GM23338 (cell line): ENCODE results near the gene AFAP1L1. TPM values are rescaled to one million over a fixed set of nuclear protein-coding genes. Genes with fewer than 3 reads are reported as not detected.

Experiments
- ATAC-seq: fragments of 200-7000 bp; cut with Tn5 transposase; 3 replicates; pipeline ENCODE4 v1.9.1; 2020
- DNase-seq: peaks from one replicate; pipeline ENCODE4 v3.0.0-alpha.2; 2015; ENCODE audit warnings: low spot score
- H2AFZ ChIP-seq: fragments of 200-600 bp; sonication (generic); 2 replicates; pipeline ENCODE4 v1.8.0; 2016; ENCODE audit warnings: antibody characterized with exemption, mild to moderate bottlenecking, moderate library complexity
- H3F3A ChIP-seq: fragments of 200-600 bp; sonication (generic); replicated peaks from 2 replicates; pipeline ENCODE4 v1.8.0; 2017; ENCODE audit warnings: antibody characterized with exemption, mixed run types, low read depth
- H3K27ac ChIP-seq: fragments of 200-600 bp; sonication (generic); 2 replicates; pipeline ENCODE4 v1.6.1; 2016; ENCODE audit warnings: low read depth
- H3K27me3 ChIP-seq: fragments of 200-600 bp; sonication (generic); 2 replicates; pipeline ENCODE4 v1.8.0; 2016; ENCODE audit warnings: mild to moderate bottlenecking, mixed run types, moderate library complexity; ENCODE audit not compliant: insufficient read depth
- H3K36me3 ChIP-seq: fragments of 200-600 bp; sonication (generic); 2 replicates; pipeline ENCODE4 v1.8.0; 2016; ENCODE audit warnings: mild to moderate bottlenecking; ENCODE audit not compliant: insufficient read depth
- H3K4me1 ChIP-seq: fragments of 200-600 bp; sonication (generic); 2 replicates; pipeline ENCODE4 v1.8.0; 2016; ENCODE audit warnings: mild to moderate bottlenecking, moderate library complexity; ENCODE audit not compliant: insufficient read depth
- H3K4me2 ChIP-seq: fragments of 200-600 bp; sonication (generic); 2 replicates; pipeline ENCODE4 v1.7.1; 2017; ENCODE audit warnings: mixed run types
- H3K4me3 ChIP-seq: fragments of 200-600 bp; sonication (generic); 2 replicates; pipeline ENCODE4 v1.6.1; 2016; ENCODE audit warnings: mixed run types
- H3K79me2 ChIP-seq: fragments of 200-600 bp; sonication (generic); replicated peaks from 2 replicates; pipeline ENCODE4 v1.8.0; 2017; ENCODE audit warnings: mild to moderate bottlenecking; ENCODE audit not compliant: insufficient read depth
- H3K9me2 ChIP-seq: fragments of 200-600 bp; sonication (generic); 2 replicates; pipeline ENCODE4 v1.8.0; 2017; ENCODE audit not compliant: insufficient read depth
- H4K20me1 ChIP-seq: fragments of 200-600 bp; sonication (generic); replicated peaks from 2 replicates; pipeline ENCODE4 v1.8.0; 2017; ENCODE audit warnings: mild to moderate bottlenecking; ENCODE audit not compliant: insufficient read depth
- H3K27ac Mint-ChIP-seq: 2 replicates; pipeline ENCODE4 v1.8.0; 2020; ENCODE audit warnings: inconsistent platforms, mild to moderate bottlenecking, moderate library complexity, mixed read lengths
- H3K27me3 Mint-ChIP-seq: 3 replicates; pipeline ENCODE4 v1.8.0; 2022; ENCODE audit warnings: low read depth, mild to moderate bottlenecking, moderate library complexity, mixed read lengths, inconsistent platforms; ENCODE audit not compliant: insufficient read depth, poor library complexity
- H3K36me3 Mint-ChIP-seq: 3 replicates; pipeline ENCODE4 v1.8.0; 2021; ENCODE audit warnings: low read depth, mild to moderate bottlenecking, inconsistent platforms, moderate library complexity, mixed read lengths
- H3K4me1 Mint-ChIP-seq: 3 replicates; pipeline ENCODE4 v1.8.0; 2020; ENCODE audit warnings: mild to moderate bottlenecking, inconsistent platforms, mixed read lengths
- H3K4me3 Mint-ChIP-seq: 3 replicates; pipeline ENCODE4 v1.8.0; 2021; ENCODE audit warnings: moderate library complexity, mild to moderate bottlenecking, inconsistent platforms, mixed read lengths
- H3K9me3 Mint-ChIP-seq: 3 replicates; pipeline ENCODE4 v1.8.0; 2020; ENCODE audit warnings: moderate library complexity, mild to moderate bottlenecking, inconsistent platforms, mixed read lengths
- CREB1 ChIP-seq: fragments of 250-450 bp; sonication (Bioruptor Pico); IDR thresholded peaks from 2 replicates; pipeline ENCODE4 v1.5.0; 2020; ENCODE audit warnings: low read depth, mild to moderate bottlenecking, moderate library complexity
- EZH2 ChIP-seq: fragments of 200-600 bp; sonication (generic); IDR thresholded peaks from one replicate; pipeline ENCODE4 v1.8.0; 2017; ENCODE audit warnings: antibody characterized with exemption, mild to moderate bottlenecking, low read depth; ENCODE audit not compliant: unreplicated experiment
- EZH2phosphoT487 ChIP-seq: fragments of 200-600 bp; sonication (generic); IDR thresholded peaks from one replicate; pipeline ENCODE4 v1.8.1; 2018; ENCODE audit warnings: antibody characterized with exemption; ENCODE audit not compliant: unreplicated experiment
- JUNB ChIP-seq: IDR thresholded peaks from one replicate; pipeline ENCODE4 v1.6.1; 2016; ENCODE audit warnings: antibody characterized with exemption; ENCODE audit not compliant: unreplicated experiment
- NANOG ChIP-seq: IDR thresholded peaks from 2 replicates; pipeline ENCODE4 v1.6.1; 2016; ENCODE audit warnings: antibody characterized with exemption, borderline replicate concordance
- POLR2AphosphoS5 ChIP-seq: IDR thresholded peaks from 2 replicates; pipeline ENCODE4 v1.6.1; 2016; ENCODE audit warnings: antibody characterized with exemption, low read depth
- STAT1 ChIP-seq: IDR thresholded peaks from one replicate; pipeline ENCODE4 v1.6.1; 2016; ENCODE audit warnings: antibody characterized with exemption; ENCODE audit not compliant: unreplicated experiment
- ZNF114 ChIP-seq: fragments of 250-450 bp; sonication (Bioruptor Pico); IDR thresholded peaks from 2 replicates; pipeline ENCODE4 v1.5.0; 2020; ENCODE audit warnings: mild to moderate bottlenecking, moderate library complexity
- ZNF331 ChIP-seq: fragments of 250-450 bp; sonication (Bioruptor Pico); IDR thresholded peaks from 2 replicates; pipeline ENCODE4 v1.5.0; 2020; ENCODE audit warnings: low read depth, mild to moderate bottlenecking, moderate library complexity
- polyA plus RNA-seq: library from polyadenylated mRNA; unstranded; fragments of >200 nt; fragmentation: Nextera tagmentation; extraction: Ambion mirVana; gene quantifications from 2 replicates; pipeline ENCODE4 v1.2.1, GENCODE V29; 2016
- total RNA-seq: library from RNA; depleted of rRNA; stranded (reverse); fragments of >200 nt; shearing (Covaris generic); gene quantifications from 2 replicates; pipeline ENCODE4 v1.2.3, GENCODE V29; 2014
- TF ChIP-seq, protein P1 (sequence below): fragments of 250-450 bp; sonication (Bioruptor Pico); IDR thresholded peaks from 2 replicates; pipeline ENCODE4 v1.5.0; 2020; ENCODE audit warnings: mild to moderate bottlenecking, moderate library complexity
- TF ChIP-seq, protein P2 (sequence below): IDR thresholded peaks from 2 replicates; pipeline ENCODE4 v1.6.1; 2016; ENCODE audit warnings: antibody characterized with exemption
- TF ChIP-seq, protein P3 (sequence below): IDR thresholded peaks from one replicate; pipeline ENCODE4 v1.6.1; 2018; ENCODE audit warnings: antibody characterized with exemption; ENCODE audit not compliant: unreplicated experiment
- TF ChIP-seq, protein P4 (sequence below), 2 experiments: fragments of 200-600 bp in 1 of 2; sonication (generic) in 1 of 2; conservative IDR thresholded peaks; 2 replicates each; pipeline versions ENCODE4 v1.5.1 to v1.6.1; 2016 to 2017; ENCODE audit warnings: antibody characterized with exemption in 2 of 2, low read depth in 2 of 2, mild to moderate bottlenecking in 2 of 2, moderate library complexity in 1 of 2

Gene AFAP1L1
- total and polyA plus RNA-seq, 2 experiments from 2014 or later: 3.2 to 5.7 TPM

DNA sequence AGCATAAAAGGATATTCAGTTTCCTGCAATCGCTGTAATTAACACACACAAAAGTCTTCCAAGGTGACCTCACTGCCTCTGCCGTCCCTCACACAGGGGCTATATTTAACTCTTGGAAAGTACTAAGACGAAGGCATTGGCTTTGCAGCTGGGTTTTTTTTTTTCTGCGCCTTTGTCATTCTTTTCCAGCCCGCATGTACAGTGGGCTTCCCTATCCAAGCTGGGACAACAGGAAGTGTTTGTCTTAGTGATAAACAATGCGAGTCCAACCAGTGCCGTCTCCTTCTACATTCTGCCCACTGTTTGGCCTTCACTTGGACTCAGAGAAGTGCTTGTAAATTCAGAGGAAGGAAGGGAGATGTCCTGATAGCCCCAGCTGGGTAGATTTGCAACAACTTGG, 17.6 kb downstream of the AFAP1L1 start:
- H3K9me3 Mint-ChIP-seq: no peaks in the 10 kb centered on the region
- Histone ChIP-seq H3K4me3 (no peak overlapping the region), H3K4me1 (no peaks in the 10 kb centered on the region), H4K20me1 (no peaks in the 10 kb centered on the region; the same call in 1 of the 2 replicates), H3K27ac (no peak overlapping the region), H3F3A (no peaks in the 10 kb centered on the region), H2AFZ (no peak overlapping the region), H3K27me3 (no peaks in the 10 kb centered on the region), H3K9me2 (no peaks in the 10 kb centered on the region), H3K79me2 (no peaks in the 10 kb centered on the region), H3K4me2 (no peak overlapping the region), H3K36me3 (no peaks in the 10 kb centered on the region)
- no peak overlapping the region for H3K27ac Mint-ChIP-seq
- DNase-seq (no peak), ATAC-seq (no peak)
- no peaks in the 10 kb centered on the region for H3K27me3 Mint-ChIP-seq
- no peak overlapping the region; the same call in 2 of the 3 replicates for H3K4me3 Mint-ChIP-seq
- TF ChIP-seq EZH2phosphoT487: no peak
- TF ChIP-seq, protein P1, sequence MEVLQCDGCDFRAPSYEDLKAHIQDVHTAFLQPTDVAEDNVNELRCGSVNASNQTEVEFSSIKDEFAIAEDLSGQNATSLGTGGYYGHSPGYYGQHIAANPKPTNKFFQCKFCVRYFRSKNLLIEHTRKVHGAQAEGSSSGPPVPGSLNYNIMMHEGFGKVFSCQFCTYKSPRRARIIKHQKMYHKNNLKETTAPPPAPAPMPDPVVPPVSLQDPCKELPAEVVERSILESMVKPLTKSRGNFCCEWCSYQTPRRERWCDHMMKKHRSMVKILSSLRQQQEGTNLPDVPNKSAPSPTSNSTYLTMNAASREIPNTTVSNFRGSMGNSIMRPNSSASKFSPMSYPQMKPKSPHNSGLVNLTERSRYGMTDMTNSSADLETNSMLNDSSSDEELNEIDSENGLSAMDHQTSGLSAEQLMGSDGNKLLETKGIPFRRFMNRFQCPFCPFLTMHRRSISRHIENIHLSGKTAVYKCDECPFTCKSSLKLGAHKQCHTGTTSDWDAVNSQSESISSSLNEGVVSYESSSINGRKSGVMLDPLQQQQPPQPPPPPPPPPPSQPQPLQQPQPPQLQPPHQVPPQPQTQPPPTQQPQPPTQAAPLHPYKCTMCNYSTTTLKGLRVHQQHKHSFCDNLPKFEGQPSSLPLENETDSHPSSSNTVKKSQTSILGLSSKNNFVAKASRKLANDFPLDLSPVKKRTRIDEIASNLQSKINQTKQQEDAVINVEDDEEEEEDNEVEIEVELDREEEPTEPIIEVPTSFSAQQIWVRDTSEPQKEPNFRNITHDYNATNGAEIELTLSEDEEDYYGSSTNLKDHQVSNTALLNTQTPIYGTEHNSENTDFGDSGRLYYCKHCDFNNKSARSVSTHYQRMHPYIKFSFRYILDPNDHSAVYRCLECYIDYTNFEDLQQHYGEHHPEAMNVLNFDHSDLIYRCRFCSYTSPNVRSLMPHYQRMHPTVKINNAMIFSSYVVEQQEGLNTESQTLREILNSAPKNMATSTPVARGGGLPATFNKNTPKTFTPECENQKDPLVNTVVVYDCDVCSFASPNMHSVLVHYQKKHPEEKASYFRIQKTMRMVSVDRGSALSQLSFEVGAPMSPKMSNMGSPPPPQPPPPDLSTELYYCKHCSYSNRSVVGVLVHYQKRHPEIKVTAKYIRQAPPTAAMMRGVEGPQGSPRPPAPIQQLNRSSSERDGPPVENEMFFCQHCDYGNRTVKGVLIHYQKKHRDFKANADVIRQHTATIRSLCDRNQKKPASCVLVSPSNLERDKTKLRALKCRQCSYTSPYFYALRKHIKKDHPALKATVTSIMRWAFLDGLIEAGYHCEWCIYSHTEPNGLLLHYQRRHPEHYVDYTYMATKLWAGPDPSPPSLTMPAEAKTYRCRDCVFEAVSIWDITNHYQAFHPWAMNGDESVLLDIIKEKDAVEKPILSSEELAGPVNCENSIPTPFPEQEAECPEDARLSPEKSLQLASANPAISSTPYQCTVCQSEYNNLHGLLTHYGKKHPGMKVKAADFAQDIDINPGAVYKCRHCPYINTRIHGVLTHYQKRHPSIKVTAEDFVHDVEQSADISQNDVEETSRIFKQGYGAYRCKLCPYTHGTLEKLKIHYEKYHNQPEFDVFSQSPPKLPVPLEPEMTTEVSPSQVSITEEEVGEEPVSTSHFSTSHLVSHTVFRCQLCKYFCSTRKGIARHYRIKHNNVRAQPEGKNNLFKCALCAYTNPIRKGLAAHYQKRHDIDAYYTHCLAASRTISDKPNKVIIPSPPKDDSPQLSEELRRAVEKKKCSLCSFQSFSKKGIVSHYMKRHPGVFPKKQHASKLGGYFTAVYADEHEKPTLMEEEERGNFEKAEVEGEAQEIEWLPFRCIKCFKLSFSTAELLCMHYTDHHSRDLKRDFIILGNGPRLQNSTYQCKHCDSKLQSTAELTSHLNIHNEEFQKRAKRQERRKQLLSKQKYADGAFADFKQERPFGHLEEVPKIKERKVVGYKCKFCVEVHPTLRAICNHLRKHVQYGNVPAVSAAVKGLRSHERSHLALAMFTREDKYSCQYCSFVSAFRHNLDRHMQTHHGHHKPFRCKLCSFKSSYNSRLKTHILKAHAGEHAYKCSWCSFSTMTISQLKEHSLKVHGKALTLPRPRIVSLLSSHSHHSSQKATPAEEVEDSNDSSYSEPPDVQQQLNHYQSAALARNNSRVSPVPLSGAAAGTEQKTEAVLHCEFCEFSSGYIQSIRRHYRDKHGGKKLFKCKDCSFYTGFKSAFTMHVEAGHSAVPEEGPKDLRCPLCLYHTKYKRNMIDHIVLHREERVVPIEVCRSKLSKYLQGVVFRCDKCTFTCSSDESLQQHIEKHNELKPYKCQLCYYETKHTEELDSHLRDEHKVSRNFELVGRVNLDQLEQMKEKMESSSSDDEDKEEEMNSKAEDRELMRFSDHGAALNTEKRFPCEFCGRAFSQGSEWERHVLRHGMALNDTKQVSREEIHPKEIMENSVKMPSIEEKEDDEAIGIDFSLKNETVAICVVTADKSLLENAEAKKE (CRISPR knock-in tag): no peak
- no peak for TF ChIP-seq NANOG
- TF ChIP-seq EZH2: no peak
- TF ChIP-seq, protein P2, sequence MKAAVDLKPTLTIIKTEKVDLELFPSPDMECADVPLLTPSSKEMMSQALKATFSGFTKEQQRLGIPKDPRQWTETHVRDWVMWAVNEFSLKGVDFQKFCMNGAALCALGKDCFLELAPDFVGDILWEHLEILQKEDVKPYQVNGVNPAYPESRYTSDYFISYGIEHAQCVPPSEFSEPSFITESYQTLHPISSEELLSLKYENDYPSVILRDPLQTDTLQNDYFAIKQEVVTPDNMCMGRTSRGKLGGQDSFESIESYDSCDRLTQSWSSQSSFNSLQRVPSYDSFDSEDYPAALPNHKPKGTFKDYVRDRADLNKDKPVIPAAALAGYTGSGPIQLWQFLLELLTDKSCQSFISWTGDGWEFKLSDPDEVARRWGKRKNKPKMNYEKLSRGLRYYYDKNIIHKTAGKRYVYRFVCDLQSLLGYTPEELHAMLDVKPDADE: no peak
- no peak for TF ChIP-seq CREB1
- TF ChIP-seq ZNF331 (CRISPR knock-in tag): no peak
- no peak for TF ChIP-seq POLR2AphosphoS5
- TF ChIP-seq ZNF114 (CRISPR knock-in tag): no peak
- TF ChIP-seq JUNB: no peak
- TF ChIP-seq, protein P3, sequence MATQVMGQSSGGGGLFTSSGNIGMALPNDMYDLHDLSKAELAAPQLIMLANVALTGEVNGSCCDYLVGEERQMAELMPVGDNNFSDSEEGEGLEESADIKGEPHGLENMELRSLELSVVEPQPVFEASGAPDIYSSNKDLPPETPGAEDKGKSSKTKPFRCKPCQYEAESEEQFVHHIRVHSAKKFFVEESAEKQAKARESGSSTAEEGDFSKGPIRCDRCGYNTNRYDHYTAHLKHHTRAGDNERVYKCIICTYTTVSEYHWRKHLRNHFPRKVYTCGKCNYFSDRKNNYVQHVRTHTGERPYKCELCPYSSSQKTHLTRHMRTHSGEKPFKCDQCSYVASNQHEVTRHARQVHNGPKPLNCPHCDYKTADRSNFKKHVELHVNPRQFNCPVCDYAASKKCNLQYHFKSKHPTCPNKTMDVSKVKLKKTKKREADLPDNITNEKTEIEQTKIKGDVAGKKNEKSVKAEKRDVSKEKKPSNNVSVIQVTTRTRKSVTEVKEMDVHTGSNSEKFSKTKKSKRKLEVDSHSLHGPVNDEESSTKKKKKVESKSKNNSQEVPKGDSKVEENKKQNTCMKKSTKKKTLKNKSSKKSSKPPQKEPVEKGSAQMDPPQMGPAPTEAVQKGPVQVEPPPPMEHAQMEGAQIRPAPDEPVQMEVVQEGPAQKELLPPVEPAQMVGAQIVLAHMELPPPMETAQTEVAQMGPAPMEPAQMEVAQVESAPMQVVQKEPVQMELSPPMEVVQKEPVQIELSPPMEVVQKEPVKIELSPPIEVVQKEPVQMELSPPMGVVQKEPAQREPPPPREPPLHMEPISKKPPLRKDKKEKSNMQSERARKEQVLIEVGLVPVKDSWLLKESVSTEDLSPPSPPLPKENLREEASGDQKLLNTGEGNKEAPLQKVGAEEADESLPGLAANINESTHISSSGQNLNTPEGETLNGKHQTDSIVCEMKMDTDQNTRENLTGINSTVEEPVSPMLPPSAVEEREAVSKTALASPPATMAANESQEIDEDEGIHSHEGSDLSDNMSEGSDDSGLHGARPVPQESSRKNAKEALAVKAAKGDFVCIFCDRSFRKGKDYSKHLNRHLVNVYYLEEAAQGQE: no peak
- TF ChIP-seq, protein P4, sequence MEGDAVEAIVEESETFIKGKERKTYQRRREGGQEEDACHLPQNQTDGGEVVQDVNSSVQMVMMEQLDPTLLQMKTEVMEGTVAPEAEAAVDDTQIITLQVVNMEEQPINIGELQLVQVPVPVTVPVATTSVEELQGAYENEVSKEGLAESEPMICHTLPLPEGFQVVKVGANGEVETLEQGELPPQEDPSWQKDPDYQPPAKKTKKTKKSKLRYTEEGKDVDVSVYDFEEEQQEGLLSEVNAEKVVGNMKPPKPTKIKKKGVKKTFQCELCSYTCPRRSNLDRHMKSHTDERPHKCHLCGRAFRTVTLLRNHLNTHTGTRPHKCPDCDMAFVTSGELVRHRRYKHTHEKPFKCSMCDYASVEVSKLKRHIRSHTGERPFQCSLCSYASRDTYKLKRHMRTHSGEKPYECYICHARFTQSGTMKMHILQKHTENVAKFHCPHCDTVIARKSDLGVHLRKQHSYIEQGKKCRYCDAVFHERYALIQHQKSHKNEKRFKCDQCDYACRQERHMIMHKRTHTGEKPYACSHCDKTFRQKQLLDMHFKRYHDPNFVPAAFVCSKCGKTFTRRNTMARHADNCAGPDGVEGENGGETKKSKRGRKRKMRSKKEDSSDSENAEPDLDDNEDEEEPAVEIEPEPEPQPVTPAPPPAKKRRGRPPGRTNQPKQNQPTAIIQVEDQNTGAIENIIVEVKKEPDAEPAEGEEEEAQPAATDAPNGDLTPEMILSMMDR (conservative IDR thresholded peaks at IDR 0.05; ENCODE audit: low read depth in 2 of 2): no peak
- TF ChIP-seq STAT1: no peak
- H3K4me1 Mint-ChIP-seq: peaks cover 10% of the 10 kb centered on the region
- no peaks in the 10 kb centered on the region for H3K36me3 Mint-ChIP-seq
